IPS-18c (cell line): ENCODE measurements around the gene ZCCHC7.
"Not testable (repeated sequence)": the region's sequence is repeated elsewhere in the genome, so short reads cannot be mapped to it uniquely, and the experiment has no call there.

Source experiments
- H3K4me3 ChIP-seq: 2 replicates; pipeline ENCODE4 v1.7.0; 2013; ENCODE audit warnings: low read depth, mild to moderate bottlenecking, low read length, moderate library complexity; ENCODE audit not compliant: insufficient read depth
- H3K9me3 ChIP-seq: one replicate; pipeline ENCODE4 v1.6.1; 2013; ENCODE audit warnings: mild to moderate bottlenecking, low read length, moderate library complexity; ENCODE audit not compliant: control insufficient read depth, insufficient read depth

ZCCHC7 gene

DNA sequence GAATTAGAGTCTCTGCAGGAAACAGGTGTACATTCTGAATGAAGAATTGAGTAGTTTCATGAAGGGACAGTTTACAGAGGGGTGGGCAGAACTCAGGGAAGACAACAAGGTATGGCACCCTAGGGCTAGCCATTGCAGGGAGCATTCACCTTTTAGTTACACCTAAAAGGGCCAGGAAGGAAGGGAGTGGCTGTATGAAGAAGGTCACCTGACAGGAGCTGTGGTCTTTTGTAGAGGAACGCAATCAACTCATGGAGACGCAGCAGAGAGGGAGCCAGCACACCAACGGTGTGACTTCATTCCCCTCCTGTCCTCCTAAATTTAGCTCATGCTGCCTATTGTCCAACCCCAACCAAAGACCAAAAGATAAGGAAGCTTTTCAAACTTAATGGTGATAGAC is 12.7 kb upstream of the ZCCHC7 start:
- Histone ChIP-seq H3K9me3 (peaks cover 2% of the 10 kb centered on the region), H3K4me3 (no peak overlapping the region)

DNA sequence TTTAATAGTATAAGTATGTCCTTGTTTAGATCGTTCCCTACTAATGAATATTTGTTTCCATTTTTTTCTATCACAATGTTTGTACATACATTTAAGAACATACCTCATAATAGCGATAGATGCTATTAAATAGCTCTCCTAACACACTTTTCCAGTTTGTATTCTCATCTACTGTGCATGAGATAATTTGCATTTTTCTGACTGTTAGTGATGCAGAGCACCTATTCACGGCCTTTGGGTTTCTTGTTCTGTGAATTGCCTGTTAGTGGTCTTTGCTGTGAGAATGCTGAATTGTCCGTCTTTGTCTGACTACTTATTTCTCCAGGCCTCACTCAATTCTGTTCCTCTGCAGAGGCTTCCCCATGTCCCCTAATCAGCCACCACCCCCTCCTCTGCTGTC is 5.9 kb upstream of the ZCCHC7 start:
- H3K9me3 ChIP-seq, H3K4me3 ChIP-seq: not testable (repeated sequence)

DNA sequence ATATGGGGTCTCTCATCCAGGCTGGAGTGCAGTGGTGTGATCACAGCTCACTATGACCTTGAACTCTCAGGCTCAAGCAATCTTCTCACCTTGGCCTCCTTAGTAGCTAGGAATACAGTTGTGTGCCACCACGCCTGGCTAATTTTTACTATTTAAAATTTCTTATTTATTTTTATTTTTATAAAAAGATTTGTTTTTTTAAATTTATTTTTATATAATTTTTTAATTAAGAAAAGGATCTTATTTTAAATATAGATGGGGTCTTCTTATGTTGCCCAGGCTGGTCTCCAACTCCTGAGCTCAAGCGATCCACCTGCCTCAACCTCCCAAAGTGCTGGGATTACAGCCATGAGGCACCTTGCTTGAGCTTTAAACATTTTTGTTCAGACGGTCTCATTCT is 2.4 kb upstream of the ZCCHC7 start:
- Histone ChIP-seq H3K4me3 (no peak overlapping the region), H3K9me3 (no peaks in the 10 kb centered on the region)

DNA sequence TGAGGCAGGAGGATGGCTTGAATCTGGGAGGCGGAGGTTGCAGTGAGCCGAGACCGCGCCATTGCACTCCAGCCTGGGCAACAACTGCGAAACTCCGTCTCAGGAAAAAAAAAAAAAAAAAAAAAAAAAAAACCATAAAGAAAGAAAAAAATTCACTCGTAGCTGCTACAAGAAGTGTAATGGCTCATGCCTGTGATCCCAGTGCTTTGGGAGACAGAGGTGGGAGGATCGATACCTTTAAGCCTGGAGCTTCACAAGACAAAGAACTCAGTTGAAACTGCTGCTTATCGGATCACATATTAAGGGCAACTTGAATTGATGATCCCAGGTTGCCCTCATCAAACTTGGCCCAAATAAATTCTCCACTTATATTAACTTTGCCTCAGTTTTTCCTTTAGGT is 1.0 kb upstream of the ZCCHC7 start:
- no peaks in the 10 kb centered on the region for H3K9me3 ChIP-seq
- H3K4me3 ChIP-seq = no peak overlapping the region

DNA sequence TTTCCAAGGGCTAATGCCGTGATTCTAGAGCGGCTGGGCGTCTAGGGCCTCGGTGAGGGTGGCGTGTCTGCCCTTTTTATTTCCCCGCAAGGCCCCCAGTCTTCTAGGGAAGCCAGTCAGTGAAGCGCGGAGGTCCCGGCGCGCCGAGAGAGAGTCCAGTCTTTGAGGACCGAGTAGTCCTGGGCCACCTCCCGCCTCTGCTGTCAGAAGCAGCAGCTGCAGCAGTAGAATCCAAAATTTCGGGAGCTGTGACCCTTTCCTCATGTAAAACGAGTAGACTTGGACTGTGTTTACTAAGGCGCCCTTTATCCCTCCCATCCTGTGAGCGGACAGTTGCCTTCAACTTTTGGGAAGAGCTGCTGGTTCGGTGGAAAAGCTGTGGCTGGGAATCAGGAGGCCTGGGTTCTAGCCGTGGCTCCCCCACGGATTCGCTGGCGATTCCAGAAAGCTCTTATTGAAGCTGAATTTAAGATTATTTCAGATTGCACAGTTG is 515 bp downstream of the ZCCHC7 start:
- peak overlapping the region; percentile 67 for H3K4me3 ChIP-seq
- not testable (repeated sequence) for H3K9me3 ChIP-seq

DNA sequence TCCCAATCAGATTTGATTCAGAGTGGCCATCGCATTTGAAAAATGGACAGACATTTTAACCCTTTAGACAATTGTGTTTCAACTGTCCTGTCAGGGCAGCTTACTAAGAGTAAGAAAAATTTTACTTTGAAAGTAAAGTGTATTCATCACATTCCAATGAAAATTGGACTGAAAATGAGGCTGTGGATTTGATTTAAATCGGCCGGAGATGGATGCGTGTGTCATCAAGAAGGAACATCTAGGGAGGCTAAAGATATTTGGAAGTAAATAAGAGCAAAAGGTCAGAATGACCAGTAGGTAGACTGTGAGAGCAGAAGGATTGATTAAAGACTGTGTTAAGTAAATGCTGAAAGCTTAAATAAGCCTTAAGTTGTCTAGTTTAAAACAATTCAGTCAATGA is 1.5 kb downstream of the ZCCHC7 start:
- no peaks in the 10 kb centered on the region for H3K9me3 ChIP-seq
- H3K4me3 ChIP-seq = no peak overlapping the region

DNA sequence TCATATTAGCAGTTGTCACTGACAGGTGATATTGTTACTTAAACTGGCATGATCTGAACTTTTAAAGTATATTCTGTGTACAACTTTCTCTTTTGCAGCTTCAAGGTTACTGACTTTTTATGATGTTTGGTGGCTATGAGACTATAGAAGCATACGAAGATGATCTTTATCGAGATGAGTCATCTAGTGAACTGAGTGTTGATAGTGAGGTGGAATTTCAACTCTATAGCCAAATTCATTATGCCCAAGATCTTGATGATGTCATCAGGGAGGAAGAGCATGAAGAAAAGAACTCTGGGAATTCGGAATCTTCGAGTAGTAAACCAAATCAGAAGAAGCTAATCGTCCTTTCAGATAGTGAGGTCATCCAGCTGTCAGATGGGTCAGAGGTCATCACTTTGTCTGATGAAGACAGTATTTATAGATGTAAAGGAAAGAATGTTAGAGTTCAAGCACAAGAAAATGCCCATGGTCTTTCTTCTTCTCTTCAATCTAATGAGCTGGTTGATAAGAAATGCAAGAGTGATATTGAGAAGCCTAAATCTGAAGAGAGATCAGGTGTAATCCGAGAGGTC is 5.9 kb downstream of the ZCCHC7 start:
- Histone ChIP-seq H3K4me3 (no peak overlapping the region), H3K9me3 (no peaks in the 10 kb centered on the region)

DNA sequence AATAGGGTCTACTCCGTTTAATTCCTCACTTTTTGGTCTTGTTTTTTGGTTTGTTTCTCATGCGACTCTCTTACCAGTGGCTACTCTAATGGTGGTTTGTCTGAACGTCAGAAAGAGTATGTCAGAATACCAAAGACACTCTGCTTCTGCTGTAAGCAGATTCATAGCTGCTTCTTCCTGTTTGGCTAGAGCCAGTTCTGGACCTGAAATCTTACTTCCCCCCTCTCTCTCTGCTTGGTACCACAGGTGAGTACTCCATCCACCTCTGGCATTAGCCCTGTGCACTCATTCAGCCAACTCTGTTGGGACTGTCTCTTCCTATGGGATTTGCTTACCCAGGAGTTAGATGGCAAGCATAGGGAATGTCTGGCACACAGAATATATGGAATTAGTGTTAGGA is 6.6 kb downstream of the ZCCHC7 start:
- no peaks in the 10 kb centered on the region for H3K9me3 ChIP-seq
- no peak overlapping the region for H3K4me3 ChIP-seq

DNA sequence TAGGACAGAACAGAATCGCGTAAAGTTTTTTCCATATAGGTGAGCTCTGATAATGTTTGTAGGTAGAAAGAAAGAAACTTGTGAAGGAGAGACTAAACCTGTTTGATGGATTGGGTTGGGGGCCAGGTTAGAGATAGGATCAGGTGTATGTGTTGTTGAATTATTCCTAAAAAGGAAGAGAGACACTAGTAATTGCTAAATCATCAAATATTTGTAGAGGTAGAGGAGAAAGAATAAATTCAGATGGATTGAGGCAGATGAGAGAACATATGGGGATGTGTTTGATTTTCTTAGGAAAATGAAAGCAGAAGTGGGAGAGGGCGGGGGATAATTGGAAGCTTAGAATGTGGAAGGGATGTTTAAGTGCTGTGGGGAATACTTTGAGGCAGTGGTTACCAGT is 7.7 kb downstream of the ZCCHC7 start:
- no peaks in the 10 kb centered on the region for H3K9me3 ChIP-seq
- no peak overlapping the region for H3K4me3 ChIP-seq

DNA sequence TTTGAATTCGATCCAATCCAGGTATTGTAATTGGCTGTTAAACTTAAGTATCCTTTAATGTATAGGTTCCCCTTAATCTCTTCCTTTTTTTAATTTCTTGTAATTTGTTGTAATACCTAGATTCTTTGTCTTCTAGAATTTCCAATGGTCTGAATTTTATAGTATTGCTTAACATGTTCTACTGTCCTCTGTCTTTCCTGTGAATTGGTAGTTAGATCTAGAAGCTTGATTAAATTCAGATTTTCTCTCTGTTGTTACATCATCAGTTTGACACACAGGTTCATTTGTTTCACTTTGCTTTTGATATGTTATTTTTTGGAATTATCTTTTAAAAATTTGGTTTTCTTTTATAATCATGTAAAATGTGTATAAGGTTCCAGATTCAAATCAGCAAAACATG is 13.8 kb downstream of the ZCCHC7 start:
- H3K9me3 ChIP-seq = no peaks in the 10 kb centered on the region
- no peak overlapping the region for H3K4me3 ChIP-seq

DNA sequence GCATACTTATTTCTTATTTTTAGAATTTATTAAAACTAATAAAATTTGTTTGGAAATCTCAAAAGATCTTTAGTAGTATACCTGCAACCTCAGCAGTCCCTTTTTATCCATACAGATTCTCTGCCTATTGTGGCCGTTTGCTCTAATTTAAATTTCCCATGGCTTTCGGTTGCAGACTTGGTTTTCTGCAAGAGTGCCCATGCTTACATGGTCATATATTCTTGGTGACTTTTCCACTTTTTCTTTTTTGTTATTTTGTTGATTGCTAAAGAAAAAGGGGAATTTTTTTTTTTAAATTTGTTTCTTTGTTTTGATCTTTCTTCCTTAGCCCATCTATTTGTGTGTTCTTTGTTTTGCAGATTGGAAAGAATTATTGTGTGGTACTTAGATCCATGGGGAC is 20.6 kb downstream of the ZCCHC7 start:
- Histone ChIP-seq H3K9me3 (no peaks in the 10 kb centered on the region), H3K4me3 (no peak overlapping the region)

DNA sequence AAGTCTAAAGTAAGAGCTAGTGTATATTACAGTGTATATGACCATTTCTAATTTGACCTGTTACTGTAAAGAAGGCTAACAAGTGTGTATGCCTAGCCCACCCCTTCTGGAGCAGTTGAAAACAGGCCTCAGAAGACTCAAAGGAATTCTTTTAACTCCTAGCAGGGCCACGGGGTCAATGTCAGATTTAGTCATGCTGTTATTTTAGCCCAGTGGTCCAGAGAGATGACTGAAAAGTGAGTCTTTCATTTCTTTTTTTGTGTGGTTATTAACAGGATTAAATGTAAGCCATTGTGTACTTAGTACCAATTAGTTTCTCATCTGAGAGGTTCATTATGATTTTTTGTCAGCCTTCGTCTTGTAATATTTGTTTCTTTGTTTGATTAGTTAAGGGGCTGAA is 24.4 kb downstream of the ZCCHC7 start:
- Histone ChIP-seq H3K9me3 (no peaks in the 10 kb centered on the region), H3K4me3 (no peak overlapping the region)

DNA sequence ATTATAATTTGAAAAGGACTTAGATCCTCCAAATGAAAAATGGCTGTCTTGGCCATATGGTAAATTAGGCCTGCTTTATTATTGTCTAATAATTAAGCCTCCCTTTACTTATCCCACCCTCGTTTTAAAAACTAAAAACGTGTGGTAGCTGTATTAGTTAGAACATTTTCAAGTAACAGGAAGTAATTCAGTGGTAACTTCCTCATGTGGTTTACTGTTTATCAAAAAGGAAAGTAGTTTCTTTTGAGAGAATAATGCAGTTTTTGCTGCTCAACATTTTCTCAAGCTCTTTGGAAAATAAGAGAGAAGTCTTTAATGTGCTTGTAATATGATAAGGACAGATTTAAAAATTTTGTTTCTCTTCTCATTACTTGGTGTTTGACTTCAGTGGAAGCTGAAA is 26.0 kb downstream of the ZCCHC7 start:
- no peak overlapping the region for H3K4me3 ChIP-seq

DNA sequence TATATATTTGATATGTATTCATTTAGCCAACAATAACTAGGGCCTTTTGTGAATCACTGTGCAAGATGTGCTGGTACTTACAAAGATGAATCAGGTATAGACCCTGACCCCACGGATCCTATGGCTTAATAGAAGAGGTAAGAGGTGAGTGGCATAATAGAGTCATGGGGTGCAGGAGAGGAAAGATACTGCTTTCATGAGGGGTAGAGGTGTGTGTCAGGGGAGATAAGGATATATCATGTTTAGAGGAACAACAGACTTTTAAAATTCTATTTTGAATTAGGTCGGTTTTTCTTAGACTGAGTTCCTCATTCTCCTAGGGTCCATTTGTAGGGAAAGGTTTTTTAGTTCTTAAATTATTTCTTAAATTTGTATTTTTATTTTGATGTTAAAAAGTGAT is 27.8 kb downstream of the ZCCHC7 start:
- H3K4me3 ChIP-seq = no peak overlapping the region
- H3K9me3 ChIP-seq = no peaks in the 10 kb centered on the region

More for the DNA sequence above, 26.0 kb downstream of the ZCCHC7 start:
- H3K9me3 ChIP-seq = no peaks in the 10 kb centered on the region

DNA sequence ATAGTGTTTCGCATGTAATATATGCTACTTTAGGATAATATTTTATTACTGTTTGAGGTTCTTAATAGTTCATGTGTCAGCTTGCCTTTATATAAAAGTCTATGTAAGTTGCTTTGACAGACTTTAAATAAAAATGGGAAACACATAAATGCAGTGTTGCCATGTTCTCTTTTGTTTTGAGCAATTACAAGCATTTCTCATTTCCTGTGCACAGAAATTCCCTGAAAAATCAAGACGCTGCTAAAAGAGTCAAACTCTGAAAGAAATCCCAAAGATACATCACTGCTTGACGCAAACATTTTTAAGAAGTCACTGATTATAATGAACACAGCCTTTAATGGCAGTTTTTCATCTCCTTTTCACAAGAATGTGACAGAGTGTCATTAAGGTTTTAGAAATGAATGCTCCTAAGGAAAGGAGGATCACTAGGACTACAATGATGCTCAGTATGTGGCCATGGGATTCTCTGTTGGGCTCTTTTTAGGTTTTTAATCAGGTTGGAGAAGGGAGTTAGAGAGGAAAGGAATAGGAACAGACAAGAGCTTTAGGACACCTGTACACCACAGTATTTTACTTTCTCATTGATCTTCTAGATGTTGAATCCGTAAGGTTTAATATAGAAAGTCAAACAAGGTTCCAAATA is 29.4 kb downstream of the ZCCHC7 start:
- Histone ChIP-seq H3K9me3 (no peaks in the 10 kb centered on the region), H3K4me3 (no peak overlapping the region)

DNA sequence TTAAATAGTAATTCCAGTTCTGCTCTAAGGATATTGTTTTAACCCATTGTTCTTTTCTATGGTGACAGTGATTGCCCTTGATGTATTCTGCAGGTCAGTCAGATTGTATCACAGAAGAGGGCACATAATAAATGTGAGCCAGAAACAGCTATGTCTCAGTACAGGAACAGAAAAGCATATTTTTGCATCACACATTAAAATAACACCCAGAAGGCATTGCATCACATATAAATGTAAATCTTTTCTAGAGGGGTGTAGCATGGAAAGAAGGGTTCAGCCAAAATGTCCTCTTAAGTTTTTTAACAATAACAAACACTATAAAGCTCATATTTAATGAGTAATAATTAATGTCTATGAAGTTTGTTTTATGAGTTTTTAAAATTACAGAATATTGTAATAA is 30.0 kb downstream of the ZCCHC7 start:
- H3K9me3 ChIP-seq = no peaks in the 10 kb centered on the region
- no peak overlapping the region for H3K4me3 ChIP-seq

DNA sequence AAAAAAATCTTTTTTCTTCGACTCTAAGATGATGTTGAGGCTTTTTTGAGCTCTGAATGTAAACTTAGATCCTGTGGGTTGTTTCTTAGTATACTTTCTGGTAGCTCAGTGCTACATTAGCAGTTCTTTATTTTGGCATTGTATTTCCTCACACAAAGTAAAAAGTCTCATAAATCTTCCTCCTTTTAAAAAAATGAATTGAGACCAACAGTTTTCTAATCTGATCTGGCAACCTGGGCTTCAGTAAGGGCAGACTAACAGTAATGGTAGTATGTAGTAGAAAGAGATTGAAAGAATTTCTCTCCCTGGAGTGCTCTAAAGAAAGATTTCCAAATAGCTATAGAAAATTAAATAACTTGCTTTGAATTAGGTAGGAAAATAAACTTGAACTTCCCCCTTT is 31.4 kb downstream of the ZCCHC7 start:
- Histone ChIP-seq H3K9me3 (no peaks in the 10 kb centered on the region), H3K4me3 (no peak overlapping the region)

DNA sequence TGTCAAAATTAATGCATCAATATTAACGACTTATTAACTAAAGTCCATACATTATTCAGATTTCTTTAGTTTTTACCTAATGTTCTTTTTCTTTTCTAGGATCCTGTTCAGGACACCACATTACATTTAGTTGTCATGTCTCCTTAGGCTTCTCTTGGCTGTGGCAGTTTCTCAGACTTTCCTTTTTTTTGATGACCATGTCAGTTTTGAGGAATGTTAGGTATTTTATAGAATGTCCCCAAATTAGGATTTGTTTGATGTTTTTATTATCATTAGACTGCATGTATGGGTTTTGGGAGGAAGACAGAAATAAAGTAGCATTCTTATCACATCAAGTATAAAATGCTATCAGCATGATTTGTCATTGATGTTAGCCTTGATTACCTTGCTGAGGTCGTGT is 32.0 kb downstream of the ZCCHC7 start:
- Histone ChIP-seq H3K9me3 (no peaks in the 10 kb centered on the region), H3K4me3 (no peak overlapping the region)

DNA sequence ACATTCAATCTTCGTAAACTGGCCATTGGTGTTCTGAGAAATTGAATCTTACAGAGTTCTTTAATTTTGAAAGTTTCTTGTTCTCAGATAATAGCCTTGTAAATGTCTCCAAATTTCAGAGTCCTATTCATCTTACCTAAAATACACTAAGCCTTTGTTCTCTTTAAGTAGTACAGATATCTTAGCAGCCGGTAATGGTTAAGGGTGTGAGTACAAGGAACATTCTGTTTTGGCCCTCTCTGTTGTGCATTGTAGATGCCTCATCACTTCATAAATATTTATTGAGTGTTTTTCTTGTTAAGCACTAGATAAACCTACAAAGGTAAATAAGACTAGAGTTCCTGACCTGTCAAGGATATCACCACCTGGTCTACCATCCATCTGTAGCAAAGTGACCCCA is 35.2 kb downstream of the ZCCHC7 start:
- Histone ChIP-seq H3K4me3 (no peak overlapping the region), H3K9me3 (no peaks in the 10 kb centered on the region)
